Ovary (tissue), 3 donors: ENCODE results near the gene WDR90.

Experiments
- EP300 ChIP-seq: sonication (generic); formaldehyde crosslinking; IDR thresholded peaks from one replicate; pipeline ENCODE4 v1.6.1; 2017; ENCODE audit warnings: antibody characterized with exemption
- POLR2A ChIP-seq: fragments of 450-650 bp; IDR thresholded peaks from one replicate; pipeline ENCODE4 v1.6.1; 2017; ENCODE audit warnings: antibody characterized with exemption, mild to moderate bottlenecking, moderate library complexity
- TF ChIP-seq, protein P1 (sequence below), 3 donors: fragments of 450-650 bp in 2 of 3; fragments of 200-600 bp in 1 of 3; IDR thresholded peaks; one replicate each; pipeline versions ENCODE4 v1.5.1 to v1.8.0; 2016 to 2022; ENCODE audit warnings: antibody characterized with exemption in 3 of 3, mild to moderate bottlenecking in 1 of 3
- donor health status: DM: no; HTN: no; CAD: no.

DNA sequence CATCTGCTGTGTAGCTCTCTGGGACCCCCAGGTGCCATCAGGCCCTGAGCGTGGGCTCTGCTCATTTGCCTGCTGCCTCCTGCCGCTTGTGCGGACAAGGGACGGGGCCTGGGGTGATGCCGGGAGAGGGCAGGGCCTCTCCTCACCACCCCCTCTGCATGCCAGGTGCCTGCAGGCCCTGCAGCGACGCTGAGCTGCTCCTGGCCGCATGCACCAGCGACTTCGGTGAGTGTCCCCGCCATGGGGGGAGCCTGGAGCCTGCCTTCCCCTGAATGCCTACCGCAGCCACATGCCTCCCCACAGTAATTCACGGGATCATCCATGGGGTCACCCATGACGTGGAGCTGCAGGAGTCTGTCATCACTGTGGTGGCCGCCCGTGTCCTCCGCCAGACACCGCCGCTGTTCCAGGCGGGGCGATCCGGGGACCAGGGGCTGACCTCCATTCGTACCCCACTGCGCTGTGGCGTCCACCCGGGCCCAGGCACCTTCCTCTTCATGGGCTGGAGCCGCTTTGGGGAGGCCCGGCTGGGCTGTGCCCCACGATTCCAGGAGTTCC is 67.7 kb downstream of the WDR90 start:
- TF ChIP-seq, protein P1, sequence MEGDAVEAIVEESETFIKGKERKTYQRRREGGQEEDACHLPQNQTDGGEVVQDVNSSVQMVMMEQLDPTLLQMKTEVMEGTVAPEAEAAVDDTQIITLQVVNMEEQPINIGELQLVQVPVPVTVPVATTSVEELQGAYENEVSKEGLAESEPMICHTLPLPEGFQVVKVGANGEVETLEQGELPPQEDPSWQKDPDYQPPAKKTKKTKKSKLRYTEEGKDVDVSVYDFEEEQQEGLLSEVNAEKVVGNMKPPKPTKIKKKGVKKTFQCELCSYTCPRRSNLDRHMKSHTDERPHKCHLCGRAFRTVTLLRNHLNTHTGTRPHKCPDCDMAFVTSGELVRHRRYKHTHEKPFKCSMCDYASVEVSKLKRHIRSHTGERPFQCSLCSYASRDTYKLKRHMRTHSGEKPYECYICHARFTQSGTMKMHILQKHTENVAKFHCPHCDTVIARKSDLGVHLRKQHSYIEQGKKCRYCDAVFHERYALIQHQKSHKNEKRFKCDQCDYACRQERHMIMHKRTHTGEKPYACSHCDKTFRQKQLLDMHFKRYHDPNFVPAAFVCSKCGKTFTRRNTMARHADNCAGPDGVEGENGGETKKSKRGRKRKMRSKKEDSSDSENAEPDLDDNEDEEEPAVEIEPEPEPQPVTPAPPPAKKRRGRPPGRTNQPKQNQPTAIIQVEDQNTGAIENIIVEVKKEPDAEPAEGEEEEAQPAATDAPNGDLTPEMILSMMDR (IDR thresholded peaks at IDR 0.05) = no peak
- TF ChIP-seq POLR2A (no peak), EP300 (no peak)
